ENCODE results near the gene RBSN.
"Not testable (repeated sequence)": the region's sequence is repeated elsewhere in the genome, so short reads cannot be mapped to it uniquely, and the experiment has no call there.

RBSN gene

DNA sequence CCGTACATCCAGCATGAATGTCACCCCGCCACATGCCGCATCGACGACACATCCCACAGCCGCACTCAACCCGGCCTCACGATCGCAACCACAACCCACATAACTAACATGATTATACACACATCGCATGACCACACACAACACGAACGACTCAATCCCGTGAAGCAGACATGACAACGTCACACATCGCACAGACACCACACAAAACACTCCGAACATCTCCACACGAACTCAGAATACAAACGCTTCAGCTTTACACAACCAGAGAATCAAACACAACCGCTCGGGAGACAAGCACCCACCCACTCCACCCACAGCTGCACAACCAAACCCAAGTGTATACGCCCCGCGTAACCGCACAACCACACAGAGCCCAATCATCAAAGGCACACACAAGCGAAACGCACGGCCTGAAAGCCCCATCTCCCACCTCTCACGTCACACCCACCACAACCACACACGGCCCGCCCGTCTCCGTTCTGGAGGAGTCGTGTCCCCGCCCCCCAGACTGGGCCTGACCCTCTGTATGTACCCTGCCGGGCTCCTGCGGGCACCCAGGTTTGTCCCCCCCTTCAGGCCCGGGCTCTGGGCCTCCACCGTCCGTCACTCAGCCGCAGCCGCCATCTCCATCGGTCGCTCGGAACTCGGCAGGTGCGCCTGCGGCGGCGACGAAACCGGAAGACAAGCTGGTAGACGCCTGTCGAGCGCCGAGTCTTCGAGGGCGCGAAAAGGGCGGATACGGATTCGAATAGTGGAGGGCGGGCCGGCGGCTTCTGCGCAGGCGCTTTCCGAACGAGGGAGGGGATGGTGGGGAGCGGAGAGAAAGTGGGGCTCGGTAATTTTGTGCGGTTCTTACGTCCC is at the start of gene RBSN:
TSS of gene RBSN (minus strand) at position 646 of the 861 bp plus-strand sequence. CDS start 3,028 bp downstream, outside the sequence.
- DNase-seq: peak; percentile 94

- DNase-seq: peak; percentile 22
Measured at GRCh38 chr3:15148614-15149013, 49.7 kb upstream of the RBSN start.

DNA sequence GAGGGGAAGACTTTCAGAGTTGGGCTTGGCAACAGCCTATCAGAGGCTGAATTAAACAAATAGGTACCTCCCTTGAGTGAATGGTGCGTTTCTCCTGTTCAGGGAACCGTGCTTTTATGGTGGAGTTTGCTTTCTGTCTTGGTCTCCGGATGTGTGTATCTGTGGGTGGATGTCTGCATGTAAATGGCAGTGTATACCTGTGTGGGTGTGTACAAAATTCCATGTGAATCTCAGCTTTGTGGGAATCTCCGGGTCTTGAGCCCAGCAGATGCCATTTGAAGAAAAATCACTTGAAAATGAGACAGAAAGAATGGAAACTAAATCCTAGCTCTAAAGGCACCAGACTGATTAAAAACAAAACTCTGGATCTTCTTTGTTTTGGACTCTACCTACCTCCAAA is 37.9 kb upstream of the RBSN start:
- DNase-seq: not testable (repeated sequence)

GRCh38 chr3:15134968-15135367 is 36.0 kb upstream of the RBSN start:
- DNase-seq: not testable (repeated sequence)

DNA sequence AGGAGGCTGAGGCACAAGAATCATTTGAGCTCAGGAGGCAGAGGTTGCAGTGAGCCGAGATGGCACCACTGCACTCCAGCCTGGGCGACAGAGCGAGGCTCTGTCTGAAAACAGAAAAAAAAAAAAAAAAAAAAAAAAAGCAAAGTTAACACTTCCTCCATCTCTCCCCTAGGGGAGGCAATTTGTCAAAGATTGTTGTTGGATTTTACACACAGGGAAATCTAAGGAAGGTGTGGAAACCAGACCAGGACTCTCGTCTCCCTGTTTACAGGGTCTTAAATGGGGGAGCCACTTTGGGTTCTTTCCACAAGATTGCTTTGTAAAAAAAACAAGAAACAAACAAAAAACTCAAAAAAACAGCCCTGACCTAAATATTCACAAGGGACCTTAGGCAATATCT is 29.5 kb upstream of the RBSN start:
- not testable (repeated sequence) for DNase-seq

DNA sequence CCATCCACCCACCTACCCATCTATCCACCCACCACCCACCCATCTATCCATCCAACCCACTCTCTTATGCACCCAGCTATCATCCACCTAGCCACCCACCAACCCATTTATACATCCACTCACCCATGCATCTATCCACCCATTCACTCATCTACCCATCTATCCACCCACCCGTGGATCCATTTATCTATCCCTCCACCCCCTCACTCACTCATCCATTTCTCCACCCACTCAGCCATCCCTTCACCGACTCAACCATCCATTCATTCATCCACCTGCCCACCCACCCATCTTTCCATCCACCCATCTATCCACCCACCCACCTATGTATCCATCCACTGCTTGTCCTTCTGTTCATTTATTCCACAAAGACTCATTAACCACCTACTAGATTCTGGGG is 28.0 kb upstream of the RBSN start:
- not testable (repeated sequence) for DNase-seq

DNA sequence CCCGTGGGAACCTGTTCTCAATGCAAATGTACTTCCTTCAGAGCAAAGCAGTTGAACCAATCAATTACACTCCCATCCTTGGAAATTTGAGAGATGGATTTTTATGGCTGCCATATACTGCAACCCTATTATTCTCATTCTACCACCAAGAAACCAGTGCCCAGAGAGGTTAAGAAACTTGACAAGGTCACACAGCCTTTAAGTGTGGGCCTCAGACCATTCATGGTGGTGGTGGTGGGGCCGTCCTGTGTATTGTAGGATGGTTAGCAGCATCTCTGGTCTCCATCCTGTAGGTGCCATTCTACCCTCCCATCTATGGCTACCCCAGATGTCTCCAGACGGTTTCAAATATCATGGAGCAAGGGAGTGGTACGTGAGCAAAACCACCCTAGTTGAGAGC is 23.4 kb upstream of the RBSN start:
- DNase-seq: no peak

GRCh38 chr3:15121936-15122335 is 23.0 kb upstream of the RBSN start:
- DNase-seq: no peak

DNA sequence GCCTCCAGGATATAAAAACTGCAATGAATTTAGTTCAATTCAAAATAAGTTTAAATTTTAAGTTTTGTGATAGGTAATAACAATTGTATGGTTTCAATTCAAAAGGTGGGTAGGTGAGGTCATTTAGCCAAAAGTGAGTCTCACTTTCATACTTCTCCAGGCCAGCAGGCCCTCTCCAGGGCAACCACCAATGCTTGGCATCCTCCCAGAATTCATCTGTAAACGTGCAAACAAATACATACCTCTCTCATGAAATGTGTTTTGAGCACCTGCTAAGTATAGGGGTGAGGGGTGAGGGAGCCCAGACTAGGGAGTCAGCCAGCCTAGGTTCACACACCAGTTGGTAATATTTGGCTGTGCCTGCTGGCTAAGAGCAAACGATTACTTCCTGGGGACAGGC is 22.0 kb upstream of the RBSN start:
- peak; percentile 25 for DNase-seq

DNA sequence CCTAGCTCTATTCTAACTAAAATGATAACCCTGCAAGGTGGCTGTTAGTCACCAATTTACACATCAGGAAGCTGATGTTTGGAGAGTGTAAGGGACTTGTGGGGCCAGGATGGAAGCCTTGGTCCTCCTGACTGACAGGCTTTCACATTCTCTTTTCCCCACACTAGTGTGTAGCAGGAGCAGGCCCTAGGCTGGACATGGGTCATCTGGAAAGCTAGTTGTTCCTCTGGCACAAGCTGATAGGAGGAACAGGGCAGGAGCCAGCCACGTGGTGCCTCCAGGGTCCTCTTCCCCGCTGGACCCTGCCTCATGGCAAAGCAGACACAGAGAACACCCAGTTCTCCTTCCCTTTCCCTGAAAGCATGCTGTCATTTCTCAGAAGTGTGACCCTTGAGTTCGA is 18.1 kb upstream of the RBSN start:
- DNase-seq: no peak

GRCh38 chr3:15116032-15116669 is 17.2 kb upstream of the RBSN start:
- no peak for DNase-seq

DNA sequence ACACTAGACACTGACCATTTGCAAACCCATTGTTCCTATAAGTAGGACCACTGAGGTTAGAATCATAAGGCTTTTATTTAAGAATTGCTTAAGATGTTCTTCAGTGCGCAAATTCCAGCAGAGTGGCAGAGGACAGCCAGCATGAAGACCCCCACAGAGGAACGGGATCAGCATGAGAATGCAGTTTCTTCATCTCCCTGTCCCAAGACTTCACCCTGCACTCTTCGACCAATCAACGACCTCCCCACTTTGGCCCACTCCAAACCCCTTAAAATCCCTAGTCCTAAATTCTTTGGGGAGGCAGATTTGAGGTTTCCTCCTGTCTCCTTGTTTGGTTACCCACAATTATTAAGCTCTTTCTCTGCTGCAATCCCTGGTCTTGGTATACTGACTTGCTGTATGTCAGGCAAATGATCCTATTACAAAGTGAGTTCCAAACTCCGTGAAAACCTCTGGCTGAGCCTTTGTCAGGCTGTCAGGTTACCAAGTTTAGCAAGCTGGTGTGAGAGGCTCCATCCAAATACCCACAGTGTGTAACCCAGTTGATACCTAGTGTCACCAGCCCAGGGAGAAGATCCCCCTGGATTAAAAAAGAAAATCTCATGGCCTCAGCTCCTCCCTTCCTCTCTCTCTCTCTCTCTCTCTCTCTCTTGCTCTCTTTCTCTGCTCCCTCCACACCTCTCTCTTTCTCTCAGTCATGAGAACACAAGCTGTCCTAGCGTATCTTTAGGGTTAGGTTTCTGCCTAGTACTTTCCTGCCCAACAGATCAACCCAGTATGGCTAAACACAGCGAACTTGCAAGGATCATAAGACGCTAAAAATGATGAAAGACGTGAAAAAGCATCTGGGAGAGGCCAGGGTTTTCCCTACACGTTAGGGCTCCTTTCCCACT is 15.8 kb upstream of the RBSN start:
- no peak for DNase-seq

- DNase-seq: no peak
Measured at GRCh38 chr3:15113884-15114283, 14.9 kb upstream of the RBSN start.

- peak; percentile 79 for DNase-seq
Measured at GRCh38 chr3:15113471-15113870, 14.5 kb upstream of the RBSN start.

DNA sequence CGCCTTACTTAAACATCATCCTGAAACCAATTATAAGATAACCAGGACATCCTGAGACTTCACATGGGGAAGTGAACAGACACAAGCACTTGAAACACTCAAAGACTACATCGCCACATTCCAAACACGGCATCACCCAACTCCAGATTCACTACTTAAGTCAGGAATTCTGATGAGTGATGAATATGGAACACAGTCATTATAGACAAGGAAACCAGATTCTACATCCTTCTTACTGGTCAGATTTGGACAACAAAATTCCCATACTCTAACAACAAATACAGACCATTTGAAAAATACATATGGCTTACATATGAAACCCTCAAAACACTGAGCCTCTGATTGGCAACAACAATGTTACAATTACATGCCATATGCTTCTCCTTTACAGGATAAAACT is 13.1 kb upstream of the RBSN start:
- no peak for DNase-seq

- no peak for DNase-seq
Measured at GRCh38 chr3:15110206-15110605, 11.3 kb upstream of the RBSN start.

DNA sequence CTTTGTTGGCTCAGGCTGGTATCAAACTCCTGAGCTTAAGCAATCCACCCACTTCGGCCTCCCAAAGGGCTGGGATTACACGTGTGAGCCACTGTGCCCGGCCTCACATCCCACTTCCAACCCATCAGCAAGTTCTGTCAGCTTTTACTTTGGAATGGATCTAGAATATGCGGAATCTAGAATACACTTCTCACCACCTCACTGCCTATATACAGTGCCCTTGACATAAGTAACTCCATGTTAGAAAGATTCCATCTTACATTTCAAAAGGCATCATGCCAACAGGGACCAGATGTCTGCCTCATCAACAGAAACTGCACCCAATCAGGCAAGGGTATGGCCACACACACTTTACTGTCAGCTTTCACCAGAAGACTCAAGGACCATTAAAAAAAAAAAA is 9.9 kb upstream of the RBSN start:
- DNase-seq: no peak

DNA sequence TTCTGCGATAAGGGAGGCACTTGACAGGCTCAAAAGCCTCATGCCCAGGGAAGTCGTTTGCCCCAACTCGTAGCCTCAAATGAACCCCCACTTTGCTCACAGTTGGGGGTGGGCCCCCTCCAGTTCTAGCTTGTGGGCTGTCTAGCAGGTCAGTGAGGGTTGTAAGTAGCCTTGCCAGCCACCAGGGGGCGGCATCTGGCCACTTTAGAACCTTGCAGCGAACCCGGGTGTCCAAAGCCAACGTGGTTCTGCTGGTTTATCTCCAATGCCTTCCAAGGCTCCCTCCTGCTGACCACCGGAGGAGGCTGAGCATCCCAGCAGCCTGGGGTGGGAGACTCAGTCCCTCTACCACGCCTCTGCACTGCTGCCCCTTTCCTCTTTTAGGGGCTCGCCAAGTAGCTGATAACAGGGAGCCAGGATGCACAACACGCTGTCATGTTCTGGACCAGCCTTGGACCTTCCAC is 9.2 kb upstream of the RBSN start:
- DNase-seq: peak; percentile 75

DNA sequence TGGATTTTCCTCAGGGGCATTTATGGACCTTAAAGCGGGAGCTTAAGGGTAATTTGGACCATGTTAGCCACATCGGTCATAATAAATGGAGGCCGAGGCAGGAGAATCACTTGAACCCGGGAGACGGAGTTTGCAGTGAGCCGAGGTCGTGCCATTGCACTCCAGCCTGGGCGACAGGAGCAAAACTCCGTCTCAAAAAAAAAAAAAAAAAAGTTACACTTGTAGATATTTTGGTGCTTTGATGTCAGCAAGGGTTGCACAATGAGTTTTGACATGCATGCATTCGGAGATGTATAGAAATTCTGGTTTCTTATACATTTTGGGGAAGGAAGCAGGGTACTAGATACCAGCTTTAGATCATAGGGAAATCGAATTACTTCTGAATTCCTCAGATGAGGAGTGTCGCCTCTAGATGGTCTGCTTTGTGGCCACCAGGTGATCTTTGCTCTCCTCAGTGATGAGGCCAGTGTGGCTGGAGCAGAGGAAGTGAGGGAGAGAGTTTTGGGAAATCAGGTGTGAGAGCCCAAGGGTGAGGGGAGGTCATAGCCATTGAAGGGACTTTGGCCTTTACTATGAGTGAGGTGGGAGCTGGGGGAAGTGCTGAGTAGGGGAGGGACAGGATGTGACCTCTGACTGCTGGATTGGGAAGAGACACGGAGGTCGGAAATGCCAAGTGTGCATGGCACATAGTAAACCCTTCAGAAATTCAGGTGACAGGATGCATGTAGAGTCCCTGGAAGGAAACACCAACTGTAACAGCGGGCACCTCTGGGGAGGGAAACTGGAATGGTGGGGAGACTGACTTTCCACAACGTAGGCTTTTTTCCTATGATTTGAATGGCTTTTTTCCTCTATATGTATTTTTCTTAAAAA is 8.4 kb upstream of the RBSN start:
- DNase-seq: no peak

DNA sequence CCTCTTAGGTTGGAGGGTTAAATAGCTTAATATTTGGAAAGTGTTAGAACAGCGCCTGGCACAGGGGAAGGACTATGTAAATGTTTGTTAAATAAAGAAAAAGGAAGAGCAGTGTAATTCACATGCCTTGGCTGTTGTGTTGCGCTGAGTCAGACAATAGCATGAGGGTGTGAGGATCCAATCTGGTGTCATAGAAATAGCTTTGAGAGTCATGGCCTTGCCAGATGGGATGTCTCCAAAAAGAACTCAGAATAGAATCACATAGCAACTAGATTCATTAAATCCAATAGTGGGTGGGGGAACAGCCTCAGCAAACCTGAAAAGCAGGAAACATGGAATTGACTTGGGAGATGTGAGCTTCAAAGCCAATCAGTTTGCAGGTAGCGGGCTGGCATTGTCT is 3.9 kb upstream of the RBSN start:
- peak; percentile 51 for DNase-seq

GRCh38 chr3:15102256-15102655 is 3.3 kb upstream of the RBSN start:
- DNase-seq: peak; percentile 51

Data from NCI-H69 (cell line).